ENCODE results near the gene PRR18. TPM values are rescaled to one million over a fixed set of nuclear protein-coding genes. Genes with fewer than 3 reads are reported as not detected.

Gene PRR18, protein sequence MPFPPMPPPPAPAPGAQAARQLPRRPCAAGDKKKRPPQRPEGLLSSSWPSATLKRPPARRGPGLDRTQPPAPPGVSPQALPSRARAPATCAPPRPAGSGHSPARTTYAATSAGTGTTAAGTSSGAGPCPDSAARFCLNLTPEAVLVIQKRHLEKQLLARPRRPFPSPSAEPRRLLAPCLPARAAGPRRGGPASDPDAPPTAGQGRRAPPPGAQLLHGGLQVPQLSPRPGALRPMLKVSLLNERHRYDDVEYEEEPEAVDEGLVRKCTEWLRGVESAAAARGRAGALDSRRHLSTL
- total RNA-seq (2021): not detected in 2 replicates
- percentile 27 among the genes with signal in this experiment for Bru-seq, nascent RNA
- BruChase-seq, experiment 1, labeled RNA remaining after a 2-hour chase: percentile 27 among the genes with signal in this experiment
- BruChase-seq, experiment 2, labeled RNA remaining after a 6-hour chase: percentile 30 among the genes with signal in this experiment
- long read RNA-seq: 0 reads

DNA sequence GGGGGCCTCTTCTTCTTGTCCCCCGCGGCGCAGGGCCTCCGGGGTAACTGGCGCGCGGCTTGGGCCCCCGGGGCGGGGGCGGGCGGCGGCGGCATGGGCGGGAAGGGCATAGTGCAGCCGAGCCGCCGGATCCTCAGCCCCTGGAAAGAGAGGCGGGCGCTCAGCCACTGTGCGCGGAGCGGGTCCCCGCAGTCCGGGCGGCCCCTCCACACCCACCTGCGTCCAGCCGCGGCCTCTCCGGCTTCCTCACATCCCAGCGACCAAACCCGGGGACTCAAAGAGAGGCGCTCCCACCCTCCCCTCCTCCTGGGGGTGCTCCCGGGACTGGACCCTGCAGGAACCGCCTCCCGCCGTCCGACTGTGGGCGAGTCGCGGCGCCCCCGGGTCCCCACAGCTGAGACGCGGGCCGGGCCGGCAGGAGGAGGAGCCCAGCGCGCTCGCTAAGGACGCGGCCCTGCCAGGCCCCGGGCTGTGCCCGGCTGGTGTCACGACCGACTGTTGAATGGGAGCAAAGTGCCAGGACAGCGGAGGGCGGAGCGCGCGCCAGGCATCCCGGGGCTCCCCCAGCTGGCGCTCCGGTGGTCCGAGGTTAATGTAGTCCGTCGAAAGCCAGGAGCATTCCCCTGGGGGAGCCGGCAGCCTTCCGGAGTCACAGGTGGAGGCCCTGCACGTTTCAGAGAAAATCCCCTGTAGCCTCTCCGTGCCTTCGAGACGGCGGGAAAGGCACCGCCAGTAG is at the start of gene PRR18:
TSS of gene PRR18 (minus strand) at position 360 of the 736 bp plus-strand sequence. CDS start at position 110, 250 bp downstream.
- no peak within 1 kb of the TSS for H3K4me3 ChIP-seq
- no peaks in the 10 kb centered on the region for H4K20me1 ChIP-seq (ENCODE audit: insufficient read depth)
- H3K27me3 ChIP-seq (ENCODE audit: insufficient read depth, low read depth): peaks cover 7% of the 10 kb centered on the region
- no peak within 1 kb of the TSS for H2AFZ ChIP-seq
- H3K4me2 ChIP-seq: no peak within 1 kb of the TSS
- no peaks in the 10 kb centered on the region for H3K9me3 ChIP-seq (ENCODE audit: insufficient read depth, low read depth)
- TF ChIP-seq, protein P1, sequence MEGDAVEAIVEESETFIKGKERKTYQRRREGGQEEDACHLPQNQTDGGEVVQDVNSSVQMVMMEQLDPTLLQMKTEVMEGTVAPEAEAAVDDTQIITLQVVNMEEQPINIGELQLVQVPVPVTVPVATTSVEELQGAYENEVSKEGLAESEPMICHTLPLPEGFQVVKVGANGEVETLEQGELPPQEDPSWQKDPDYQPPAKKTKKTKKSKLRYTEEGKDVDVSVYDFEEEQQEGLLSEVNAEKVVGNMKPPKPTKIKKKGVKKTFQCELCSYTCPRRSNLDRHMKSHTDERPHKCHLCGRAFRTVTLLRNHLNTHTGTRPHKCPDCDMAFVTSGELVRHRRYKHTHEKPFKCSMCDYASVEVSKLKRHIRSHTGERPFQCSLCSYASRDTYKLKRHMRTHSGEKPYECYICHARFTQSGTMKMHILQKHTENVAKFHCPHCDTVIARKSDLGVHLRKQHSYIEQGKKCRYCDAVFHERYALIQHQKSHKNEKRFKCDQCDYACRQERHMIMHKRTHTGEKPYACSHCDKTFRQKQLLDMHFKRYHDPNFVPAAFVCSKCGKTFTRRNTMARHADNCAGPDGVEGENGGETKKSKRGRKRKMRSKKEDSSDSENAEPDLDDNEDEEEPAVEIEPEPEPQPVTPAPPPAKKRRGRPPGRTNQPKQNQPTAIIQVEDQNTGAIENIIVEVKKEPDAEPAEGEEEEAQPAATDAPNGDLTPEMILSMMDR (conservative IDR thresholded peaks at IDR 0.05): no peak
- TF ChIP-seq EZH2 (IDR thresholded peaks at IDR 0.05; ENCODE audit: low read depth): no peak
- H3F3A ChIP-seq (ENCODE audit: insufficient read depth, low read depth): no peaks in the 10 kb centered on the region
- intact Hi-C loops (cut with micrococcal nuclease; ENCODE audit: unreplicated experiment): no loop called here
- BruUV-seq (replicated peaks): no TSS peak
- ChIA-PET CTCF (no interaction called here), POLR2A (ENCODE audit: unreplicated experiment) (no interaction called here)
- H3K79me2 ChIP-seq (ENCODE audit: low read depth): no peaks in the 10 kb centered on the region
- no peak for DNase-seq
- no peaks in the 10 kb centered on the region for H3K36me3 ChIP-seq (ENCODE audit: low read depth)
- H3K27ac ChIP-seq: no peak within 1 kb of the TSS
- H3K9me2 ChIP-seq (ENCODE audit: insufficient read depth): no peaks in the 10 kb centered on the region
- no peaks in the 10 kb centered on the region for H3K4me1 ChIP-seq (replicated peaks; ENCODE audit: insufficient read depth)

DNA sequence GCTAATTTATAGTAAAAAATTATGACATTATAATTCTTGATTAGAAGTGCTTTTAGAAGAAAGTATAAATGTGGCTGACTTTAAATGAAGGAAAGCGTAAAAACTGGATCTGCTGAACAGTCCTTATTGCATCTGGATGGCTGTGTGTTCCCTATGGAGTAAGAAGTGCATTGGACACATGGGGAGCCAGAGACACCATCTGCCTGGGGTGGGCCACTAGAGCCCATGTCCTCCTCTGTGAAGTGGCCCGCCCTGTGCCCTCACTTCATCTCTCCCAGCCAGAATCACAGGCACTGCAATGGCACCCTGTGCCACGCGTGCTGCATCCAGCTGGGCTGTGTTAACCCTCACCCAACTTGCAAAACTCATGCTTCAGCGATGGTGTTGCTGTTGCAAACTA is 47.4 kb upstream of the PRR18 start:
- intact Hi-C loops (cut with micrococcal nuclease; ENCODE audit: unreplicated experiment): no loop called here
- Histone ChIP-seq H2AFZ (no peak overlapping the region), H3K4me2 (no peak overlapping the region), H3F3A (ENCODE audit: insufficient read depth, low read depth) (no peaks in the 10 kb centered on the region), H3K4me3 (no peak overlapping the region), H3K9me2 (ENCODE audit: insufficient read depth) (no peaks in the 10 kb centered on the region), H3K27me3 (ENCODE audit: insufficient read depth, low read depth) (peaks cover 17% of the 10 kb centered on the region), H4K20me1 (ENCODE audit: insufficient read depth) (no peaks in the 10 kb centered on the region), H3K27ac (no peak overlapping the region), H3K36me3 (ENCODE audit: low read depth) (no peaks in the 10 kb centered on the region), H3K4me1 (replicated peaks; ENCODE audit: insufficient read depth) (0 out of 2 replicates have a peak, but pooled peaks cover 8% of the 10 kb centered on the region), H3K9me3 (ENCODE audit: insufficient read depth, low read depth) (no peaks in the 10 kb centered on the region), H3K79me2 (ENCODE audit: low read depth) (no peaks in the 10 kb centered on the region)
- no peak for TF ChIP-seq EZH2 (IDR thresholded peaks at IDR 0.05; ENCODE audit: low read depth)
- TF ChIP-seq, protein P1 (conservative IDR thresholded peaks at IDR 0.05): no peak
- no TSS peak for BruUV-seq (replicated peaks)
- no peak for DNase-seq
- ChIA-PET CTCF (no interaction called here), POLR2A (ENCODE audit: unreplicated experiment) (no interaction called here)

DNA sequence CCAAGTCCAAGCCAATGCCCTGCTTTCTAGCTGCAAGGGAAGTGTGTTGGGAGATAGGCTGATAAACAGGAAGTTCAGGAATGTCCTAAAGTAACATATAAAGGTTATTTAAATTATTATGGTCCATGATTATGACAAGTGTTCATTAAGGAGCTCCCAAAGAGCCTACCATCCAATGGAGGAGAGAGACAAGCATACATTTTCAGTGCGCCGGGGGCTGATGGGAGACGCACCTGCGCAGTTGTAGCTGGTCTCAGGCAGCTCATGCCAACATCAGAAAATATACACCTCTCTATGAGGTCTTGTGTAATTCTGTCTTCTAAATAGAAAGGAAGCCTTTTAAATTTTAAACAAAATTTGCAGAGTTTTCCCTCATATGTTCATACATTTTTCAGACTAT is 46.8 kb upstream of the PRR18 start:
- no TSS peak for BruUV-seq (replicated peaks)
- TF ChIP-seq, protein P1 (conservative IDR thresholded peaks at IDR 0.05): no peak
- TF ChIP-seq EZH2 (IDR thresholded peaks at IDR 0.05; ENCODE audit: low read depth): no peak
- ChIA-PET POLR2A (ENCODE audit: unreplicated experiment) (no interaction called here), CTCF (no interaction called here)
- Histone ChIP-seq H4K20me1 (ENCODE audit: insufficient read depth) (no peaks in the 10 kb centered on the region), H3K79me2 (ENCODE audit: low read depth) (no peaks in the 10 kb centered on the region), H3K27me3 (ENCODE audit: insufficient read depth, low read depth) (peaks cover 17% of the 10 kb centered on the region), H2AFZ (no peak overlapping the region), H3K36me3 (ENCODE audit: low read depth) (no peaks in the 10 kb centered on the region), H3K4me3 (no peak overlapping the region), H3K9me2 (ENCODE audit: insufficient read depth) (no peaks in the 10 kb centered on the region), H3K4me2 (no peak overlapping the region), H3K27ac (no peak overlapping the region), H3F3A (ENCODE audit: insufficient read depth, low read depth) (no peaks in the 10 kb centered on the region), H3K4me1 (replicated peaks; ENCODE audit: insufficient read depth) (0 out of 2 replicates have a peak, but pooled peaks cover 5% of the 10 kb centered on the region), H3K9me3 (ENCODE audit: insufficient read depth, low read depth) (no peaks in the 10 kb centered on the region)
- DNase-seq: no peak
- intact Hi-C loops (cut with micrococcal nuclease; ENCODE audit: unreplicated experiment): no loop called here

Data from PC-9 (cell line).